HG02970 (cell line): ENCODE measurements around the gene REC8.
A peak's percentile ranks its signal among the peaks of the same experiment; 100 is the strongest.

Experiments
- ATAC-seq: cut with Tn5 transposase; IDR thresholded peaks from one replicate; pipeline ENCODE4 v1.9.1; 2021; ENCODE audit warnings: mild to moderate bottlenecking, moderate library complexity, moderate number of reproducible peaks; ENCODE audit not compliant: unreplicated experiment, low FRiP score

Gene REC8, protein sequence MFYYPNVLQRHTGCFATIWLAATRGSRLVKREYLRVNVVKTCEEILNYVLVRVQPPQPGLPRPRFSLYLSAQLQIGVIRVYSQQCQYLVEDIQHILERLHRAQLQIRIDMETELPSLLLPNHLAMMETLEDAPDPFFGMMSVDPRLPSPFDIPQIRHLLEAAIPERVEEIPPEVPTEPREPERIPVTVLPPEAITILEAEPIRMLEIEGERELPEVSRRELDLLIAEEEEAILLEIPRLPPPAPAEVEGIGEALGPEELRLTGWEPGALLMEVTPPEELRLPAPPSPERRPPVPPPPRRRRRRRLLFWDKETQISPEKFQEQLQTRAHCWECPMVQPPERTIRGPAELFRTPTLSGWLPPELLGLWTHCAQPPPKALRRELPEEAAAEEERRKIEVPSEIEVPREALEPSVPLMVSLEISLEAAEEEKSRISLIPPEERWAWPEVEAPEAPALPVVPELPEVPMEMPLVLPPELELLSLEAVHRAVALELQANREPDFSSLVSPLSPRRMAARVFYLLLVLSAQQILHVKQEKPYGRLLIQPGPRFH

DNA sequence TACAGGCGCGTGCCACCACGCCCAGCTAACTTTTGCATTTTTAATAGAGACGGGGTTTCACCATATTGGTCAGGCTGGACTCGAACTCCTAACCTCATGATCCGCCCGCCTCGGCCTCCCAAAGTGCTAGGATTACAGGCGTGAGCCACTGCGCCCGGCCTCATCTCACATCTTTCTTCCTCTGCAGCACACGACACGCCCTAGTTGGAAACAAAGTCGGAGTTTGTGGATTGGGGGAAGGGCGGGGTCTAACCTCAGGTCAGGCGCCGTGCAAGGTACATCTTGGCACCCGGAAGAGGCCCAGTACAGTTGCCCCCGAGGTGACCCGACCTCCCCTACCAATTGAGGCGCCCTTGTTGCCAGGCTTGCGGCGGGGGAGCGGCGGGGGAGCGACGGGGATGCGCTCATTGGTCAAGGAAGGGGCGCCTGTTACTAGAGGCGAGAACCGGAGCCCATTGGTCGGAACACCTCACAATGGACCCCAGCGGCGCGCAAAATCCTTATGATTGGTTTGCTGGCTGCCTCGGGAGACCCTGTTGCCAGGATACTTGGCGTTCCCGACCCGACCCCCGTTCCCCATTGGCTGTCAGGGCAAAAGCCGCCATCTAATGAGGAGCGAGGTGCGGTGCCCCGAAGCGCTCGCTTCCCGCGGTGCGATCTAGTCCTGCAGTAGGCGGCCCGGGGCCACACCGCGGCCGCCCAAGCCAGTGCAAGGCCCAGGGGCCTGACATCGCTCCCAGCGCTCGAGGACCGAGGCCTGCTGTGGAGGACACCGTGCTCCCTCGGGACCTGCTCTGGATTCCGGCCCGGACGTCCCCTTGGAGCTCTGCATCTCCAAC lies at the start of gene REC8:
TSS of gene REC8 (plus strand) at position 659 of the 839 bp plus-strand sequence. CDS start 473 bp downstream, outside the sequence.
- ATAC-seq = peak; percentile 69

DNA sequence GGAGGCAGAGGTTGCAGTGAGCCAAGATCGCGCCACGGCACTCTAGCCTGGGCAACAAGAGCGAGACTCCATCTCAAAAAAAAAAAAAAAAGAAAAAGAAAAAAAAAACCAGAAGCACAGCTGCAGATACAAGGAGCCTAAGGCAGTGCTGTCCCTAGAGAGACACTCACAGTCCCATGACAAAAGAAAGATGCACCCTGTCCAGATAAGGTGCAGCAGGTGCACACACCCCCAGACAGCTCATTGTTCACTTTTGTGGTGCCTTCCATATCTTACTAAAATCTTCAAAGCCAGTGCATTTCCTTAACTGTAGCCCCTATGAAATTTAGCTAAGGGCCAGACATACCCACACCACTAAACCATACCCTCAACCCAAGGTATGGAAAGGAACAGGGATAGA lies 49.5 kb upstream of the REC8 start:
- ATAC-seq = no peak

DNA sequence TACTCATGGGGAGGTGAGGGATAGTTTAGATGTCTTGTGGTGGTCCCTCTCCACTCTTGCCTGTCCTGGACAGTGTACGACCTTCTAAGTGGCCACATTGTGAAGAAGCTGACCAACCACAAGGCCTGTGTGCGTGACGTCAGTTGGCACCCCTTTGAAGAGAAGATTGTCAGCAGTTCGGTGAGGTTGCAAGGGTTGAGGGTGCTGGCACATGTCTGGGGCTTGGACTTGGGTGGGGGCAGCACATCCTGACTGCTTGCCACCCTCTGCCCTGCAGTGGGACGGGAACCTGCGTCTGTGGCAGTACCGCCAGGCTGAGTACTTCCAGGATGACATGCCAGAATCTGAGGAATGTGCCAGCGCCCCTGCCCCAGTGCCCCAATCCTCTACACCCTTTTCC lies 49.0 kb upstream of the REC8 start:
- ATAC-seq = no peak

DNA sequence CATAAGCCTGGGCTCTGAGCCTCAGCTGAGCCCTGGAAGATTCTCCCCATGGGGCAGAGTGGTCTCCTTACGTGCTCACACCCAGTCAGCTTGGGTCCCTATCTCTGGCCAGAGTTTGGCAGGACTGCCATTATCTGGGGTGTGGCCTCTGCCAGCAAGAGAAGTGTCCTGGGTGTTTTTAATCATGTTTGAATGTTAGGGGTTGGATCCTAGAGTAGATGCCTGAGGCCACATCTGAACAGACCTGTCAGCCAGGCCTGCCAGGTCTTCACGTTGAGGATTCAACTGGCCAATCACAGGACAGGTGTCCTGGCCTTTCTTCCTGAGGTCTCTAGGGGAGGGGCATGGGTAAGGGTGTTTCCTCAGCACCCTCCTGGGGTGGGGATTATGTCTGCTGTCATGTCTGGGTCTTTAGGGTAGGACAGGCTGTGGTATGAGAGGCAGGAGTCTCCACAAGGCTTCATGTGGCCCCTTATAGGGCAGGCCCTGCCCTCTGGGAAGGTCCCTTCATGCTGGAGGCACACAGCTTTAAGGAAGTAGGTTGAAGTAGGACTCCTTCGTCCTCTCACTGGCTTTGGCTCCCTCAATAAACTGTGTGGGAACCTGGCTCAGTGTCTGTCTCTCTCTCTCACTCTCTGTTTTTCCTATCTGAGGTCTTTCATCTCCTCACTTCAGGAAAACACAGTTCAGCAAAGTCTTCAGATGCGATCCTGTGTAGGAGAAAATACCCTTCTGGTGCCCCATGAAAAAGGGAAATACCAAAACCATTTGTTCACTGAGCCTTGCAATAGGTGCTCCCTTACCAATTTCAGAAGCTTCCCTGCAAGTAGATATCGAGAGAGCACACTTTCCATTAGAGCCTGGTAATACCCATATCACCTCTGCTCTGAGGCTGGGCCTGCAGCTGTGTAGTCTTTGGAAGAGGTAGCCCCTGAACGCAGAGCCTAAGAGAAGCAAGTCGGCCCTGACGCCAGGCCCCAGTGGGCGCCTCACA lies 48.2 kb upstream of the REC8 start:
- ATAC-seq = no peak

DNA sequence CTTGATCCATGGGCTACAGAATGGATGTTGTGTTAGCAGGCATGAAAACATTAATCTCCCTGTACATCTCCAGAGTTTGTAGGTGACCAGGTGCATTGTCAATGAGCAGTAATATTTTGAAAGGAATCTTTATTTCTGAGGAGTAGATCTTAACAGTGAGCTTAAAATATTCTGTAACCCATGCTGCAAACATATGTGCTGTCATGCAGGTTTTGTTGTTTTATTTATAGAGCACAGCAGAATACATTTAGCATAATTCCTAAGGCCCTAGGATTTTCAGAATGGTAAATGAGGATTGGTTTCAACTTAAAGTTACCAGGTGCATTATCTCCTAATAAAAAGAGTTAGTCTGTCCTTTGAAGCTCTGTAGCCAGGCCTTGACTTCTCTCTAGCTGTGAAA lies 44.9 kb upstream of the REC8 start:
- no peak for ATAC-seq

DNA sequence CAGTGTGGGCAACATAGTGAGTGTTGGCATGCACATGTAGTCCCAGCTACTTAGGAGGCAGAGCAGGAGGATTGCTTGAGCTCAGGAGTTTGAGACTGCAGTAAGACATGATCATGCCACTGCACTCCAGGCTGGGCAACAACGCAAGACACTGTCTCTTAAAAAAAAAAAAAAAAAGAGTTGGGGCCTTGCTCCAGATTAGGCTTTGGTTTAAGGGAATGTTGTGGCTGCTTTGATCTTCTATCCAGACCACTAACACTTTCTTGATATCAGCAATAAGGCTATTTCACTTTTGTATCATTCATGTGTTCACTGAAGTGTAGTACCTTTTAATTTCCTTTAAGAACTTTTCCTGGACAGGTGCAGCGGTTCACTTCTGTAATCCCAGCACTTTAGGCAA lies 44.2 kb upstream of the REC8 start:
- no peak for ATAC-seq

DNA sequence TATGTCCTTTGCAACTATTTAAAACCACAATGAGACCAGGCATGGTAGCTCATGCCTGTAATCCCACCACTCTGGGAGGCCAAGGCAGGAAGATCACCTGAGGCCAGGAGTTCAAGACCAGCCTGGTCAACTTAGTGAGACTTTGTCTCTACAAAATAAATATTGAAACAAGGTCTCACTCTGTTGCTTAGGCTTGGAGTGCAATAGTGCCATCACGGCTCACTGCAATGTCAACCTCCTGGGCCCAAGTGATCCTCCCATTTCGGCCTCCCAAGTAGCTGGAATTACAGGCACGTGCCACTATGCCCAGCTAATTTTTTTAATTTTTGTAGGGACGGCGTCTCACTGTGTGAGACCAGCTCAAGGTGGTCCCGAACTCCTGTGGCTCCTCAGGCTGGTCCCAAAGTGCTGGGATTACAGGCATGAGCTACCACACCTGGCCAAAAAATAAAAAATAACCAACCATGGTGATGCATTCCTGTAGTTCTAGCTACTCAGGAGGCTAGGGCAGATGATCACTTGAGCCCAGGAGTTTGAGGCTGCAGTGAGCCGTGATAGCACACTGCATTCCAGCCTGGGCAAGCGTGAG lies 42.4 kb upstream of the REC8 start:
- ATAC-seq = no peak

DNA sequence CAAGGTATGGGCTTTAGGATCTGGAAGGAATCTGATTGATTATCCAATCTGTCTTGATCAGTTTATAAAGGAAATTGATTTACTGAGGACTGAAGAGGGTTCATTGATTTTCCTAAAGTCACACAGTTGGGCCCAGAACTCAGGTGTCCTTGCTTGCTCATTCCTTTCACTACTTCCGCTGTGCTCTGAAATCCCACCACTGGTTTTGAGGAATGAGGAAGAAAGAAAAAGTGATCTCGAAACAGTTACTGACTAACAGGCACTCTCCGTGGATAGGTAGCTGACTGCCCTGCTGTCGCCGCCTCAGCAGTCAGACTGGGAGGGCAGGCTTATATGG lies 41.5 kb upstream of the REC8 start, which contains the start of gene FITM1:
TSS of gene FITM1 (plus strand) at position 280 of the 337 bp plus-strand sequence. CDS start 905 bp downstream, outside the sequence.
- ATAC-seq = no peak

DNA sequence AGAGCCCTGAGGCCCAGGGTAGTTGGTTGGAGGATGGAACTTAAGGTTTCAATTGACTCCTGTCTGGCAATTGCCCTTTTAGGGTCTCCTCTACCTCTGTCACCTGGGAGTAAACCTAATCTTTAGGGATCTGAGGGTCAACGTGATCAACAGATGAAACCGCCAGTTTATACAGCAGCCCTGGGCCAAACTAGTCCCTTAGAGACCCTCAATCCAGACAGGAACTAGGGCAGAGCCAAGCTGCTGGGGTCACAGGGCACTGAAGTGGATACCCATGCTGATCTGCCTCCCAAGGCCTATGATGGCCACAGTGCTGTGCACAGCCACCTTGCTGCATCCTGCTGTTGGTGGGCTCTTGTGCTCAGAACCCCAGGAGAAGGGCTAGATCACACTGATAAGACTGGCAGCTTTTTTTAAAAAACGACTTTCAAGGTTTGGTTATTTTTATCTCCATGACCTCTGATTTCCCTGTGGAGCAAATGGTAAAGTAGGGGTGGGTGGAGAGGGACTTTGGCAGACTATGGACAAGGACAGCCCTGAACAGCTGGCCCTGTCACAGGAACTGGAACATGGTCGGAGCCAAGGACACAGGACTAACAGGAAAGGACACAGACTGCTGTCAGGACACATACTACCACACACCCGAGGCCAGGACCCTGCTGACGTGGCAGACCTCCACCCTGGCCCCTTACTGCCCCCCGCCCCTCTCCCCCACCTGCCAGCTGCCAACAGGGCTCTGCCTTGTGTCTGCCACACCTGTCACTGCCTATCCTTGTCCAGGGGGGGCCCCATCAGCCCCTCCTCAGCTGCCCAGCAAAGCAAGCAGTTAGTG lies 40.9 kb upstream of the REC8 start:
- ATAC-seq = no peak

DNA sequence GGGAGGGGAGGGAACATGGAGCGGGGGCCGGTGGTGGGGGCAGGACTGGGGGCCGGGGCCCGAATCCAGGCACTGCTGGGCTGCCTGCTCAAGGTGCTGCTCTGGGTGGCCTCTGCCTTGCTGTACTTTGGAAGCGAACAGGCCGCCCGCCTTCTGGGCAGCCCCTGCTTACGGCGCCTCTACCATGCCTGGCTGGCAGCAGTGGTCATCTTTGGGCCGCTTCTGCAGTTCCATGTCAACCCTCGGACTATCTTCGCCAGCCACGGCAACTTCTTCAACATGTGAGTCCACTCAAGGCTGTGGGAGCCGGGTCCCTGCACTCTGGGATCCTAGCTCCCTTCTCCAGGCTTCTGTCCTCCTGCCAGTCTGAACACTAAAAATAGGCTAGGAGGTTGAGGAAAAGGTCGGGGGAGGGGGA lies 40.3 kb upstream of the REC8 start:
- ATAC-seq = no peak

DNA sequence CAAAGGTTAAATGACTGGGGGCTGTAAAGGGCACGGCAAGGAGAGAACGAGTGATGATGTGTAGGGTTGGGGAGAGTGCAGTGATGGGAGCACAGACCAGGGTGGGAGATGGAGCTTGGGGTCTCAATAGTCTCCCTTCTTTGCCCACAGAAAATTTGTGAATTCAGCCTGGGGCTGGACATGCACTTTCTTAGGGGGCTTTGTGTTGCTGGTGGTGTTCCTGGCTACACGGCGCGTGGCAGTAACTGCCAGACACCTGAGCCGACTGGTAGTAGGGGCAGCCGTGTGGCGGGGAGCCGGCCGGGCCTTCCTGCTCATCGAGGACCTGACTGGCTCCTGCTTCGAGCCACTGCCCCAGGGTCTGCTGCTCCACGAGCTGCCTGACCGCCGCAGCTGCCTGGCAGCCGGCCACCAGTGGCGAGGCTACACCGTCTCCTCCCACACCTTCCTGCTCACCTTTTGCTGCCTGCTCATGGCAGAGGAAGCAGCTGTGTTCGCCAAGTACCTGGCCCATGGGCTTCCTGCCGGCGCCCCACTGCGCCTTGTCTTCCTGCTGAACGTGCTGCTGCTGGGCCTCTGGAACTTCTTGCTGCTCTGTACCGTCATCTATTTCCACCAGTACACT lies 39.7 kb upstream of the REC8 start:
- no peak for ATAC-seq

DNA sequence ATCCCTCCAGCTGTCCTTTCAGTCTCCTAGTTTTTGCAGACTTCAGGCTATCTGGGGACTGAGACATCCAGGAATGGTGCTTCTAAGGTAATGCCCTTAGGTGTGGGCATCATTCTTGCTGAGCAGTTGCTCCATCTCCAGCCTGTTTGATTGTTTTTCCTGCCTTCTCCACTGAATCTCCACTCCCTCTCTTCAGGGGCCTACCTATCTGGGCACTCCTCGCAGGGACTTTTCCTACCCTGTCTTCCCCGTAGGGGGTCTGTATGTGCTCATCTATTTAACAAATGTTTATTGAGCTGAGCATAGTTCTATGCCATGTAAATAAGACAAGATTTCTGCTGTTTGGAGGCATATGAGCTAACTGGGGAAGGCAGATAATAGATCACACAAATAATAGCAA lies 38.9 kb upstream of the REC8 start:
- ATAC-seq = no peak

DNA sequence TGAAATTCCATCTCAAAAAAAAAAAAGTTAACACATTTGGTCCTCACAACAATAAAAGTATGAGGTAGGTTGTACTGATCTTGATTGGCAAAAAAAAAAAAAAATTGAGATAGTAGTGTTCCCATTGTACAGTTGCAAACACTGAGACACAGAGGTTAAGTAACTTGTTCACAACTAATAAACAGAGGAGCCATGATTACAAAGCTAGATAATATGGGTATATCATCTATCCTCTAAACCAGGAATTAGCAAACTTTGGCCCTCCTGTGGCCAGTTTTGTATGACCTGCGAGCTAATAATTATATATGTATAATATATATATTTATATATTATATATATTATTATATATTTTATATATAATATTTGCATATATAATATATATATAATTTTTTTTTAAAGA lies 38.1 kb upstream of the REC8 start:
- ATAC-seq = no peak

DNA sequence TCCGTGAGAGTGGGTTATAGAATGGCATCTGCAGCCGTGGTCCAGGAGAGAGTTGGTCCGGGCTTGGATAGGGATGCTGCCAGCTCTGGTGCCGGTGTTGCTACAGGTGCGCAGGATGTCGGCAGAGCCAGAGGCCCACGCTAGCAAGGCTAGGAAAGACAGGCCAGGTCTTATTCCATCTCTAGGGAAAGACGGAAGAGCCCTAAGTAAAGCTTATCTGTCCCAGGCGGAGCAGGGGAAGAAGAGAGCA lies 36.4 kb upstream of the REC8 start:
- no peak for ATAC-seq

DNA sequence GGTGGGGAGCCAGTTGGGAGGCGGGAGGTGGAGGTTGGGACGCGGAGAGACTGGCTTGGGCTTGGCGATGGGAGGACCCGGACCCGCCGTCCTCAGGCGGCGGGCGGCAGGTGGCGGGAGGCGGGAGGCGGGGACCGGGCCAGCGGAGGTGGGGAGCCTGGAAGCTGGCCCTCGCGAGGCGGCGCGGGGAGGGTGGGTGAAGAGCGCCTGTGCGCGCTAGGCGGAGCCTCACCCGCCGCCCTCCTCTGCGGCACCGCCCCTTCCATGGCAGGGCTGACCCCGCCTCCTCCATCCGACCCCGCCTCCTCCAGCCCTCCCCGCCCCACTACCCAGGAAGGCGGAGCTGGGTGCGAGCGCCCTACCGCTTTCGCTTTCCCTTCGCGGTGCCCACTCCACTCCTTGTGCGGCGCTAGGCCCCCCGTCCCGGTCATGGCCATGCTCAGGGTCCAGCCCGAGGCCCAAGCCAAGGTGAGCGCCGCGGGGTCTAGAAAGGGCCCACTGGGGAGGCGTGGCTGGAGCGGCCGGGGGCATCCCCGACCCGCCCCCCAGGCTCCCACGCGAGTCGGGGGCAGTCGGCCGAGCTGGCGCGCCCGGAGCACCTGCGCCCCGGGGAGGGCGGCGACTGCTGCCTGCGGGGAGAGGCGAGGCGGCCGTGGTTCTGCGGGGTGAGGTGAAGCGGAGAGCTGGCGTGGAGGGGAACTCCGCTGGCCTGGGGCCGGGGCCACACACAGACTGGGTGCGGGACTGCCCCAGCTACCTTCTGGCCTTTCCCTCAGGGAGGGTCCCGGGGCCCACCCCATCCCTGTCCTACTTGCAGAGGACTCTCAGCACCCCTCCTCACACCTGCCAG lies 35.8 kb upstream of the REC8 start, which contains the start of gene PSME1:
TSS of gene PSME1 (plus strand) at position 361 of the 850 bp plus-strand sequence. CDS start at position 430, 69 bp downstream.
- peak; percentile 84 for ATAC-seq

DNA sequence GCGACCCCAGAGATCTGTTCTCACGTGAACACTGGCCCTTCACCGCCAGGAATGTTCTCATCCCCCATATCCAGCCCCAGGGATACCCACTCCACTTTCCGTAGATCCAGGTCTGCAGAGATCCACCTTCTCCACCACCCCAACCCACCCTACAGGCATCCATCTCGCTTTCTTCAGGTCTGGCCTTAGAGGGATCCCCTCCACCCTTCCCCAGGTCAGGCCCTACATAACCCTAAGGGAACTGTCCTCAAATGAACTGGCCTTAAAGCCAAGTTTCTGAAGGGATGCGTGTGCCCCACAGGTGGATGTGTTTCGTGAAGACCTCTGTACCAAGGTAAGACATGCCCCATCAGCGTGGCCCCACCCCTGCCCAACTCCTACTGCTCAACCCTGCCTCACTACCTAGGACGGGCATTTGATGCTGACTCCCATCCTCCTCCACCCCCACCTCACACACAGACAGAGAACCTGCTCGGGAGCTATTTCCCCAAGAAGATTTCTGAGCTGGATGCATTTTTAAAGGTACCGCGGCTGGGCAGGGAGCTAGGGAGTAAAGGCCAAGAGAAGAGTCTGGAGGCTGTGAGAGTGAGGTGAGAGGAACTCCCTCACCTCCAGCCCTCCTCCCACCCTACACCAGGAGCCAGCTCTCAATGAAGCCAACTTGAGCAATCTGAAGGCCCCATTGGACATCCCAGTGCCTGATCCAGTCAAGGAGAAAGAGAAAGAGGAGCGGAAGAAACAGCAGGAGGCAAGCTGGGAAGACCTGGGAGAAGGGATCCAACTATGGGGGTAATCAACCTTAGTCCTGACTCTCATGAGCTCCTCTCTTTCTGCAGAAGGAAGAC lies 35.0 kb upstream of the REC8 start:
- no peak for ATAC-seq
